Uterus (tissue), 2 donors: ENCODE results near the gene HIVEP3.

Source experiments
- POLR2A ChIP-seq, 2 donors: fragments of 450-650 bp; IDR thresholded peaks; one replicate each; pipeline ENCODE4 v1.6.1; 2016; ENCODE audit warnings: antibody characterized with exemption in 2 of 2, mild to moderate bottlenecking in 1 of 2, moderate library complexity in 1 of 2
- TF ChIP-seq, protein P1 (sequence below), 4 experiments: fragments of 200-600 bp in 2 of 4; fragments of 450-650 bp in 2 of 4; sonication (generic) in 2 of 4; IDR thresholded peaks; one replicate each; pipeline ENCODE4 v1.5.1; 2016 to 2019; ENCODE audit warnings: antibody characterized with exemption in 4 of 4, mild to moderate bottlenecking in 2 of 4, moderate library complexity in 1 of 4

DNA sequence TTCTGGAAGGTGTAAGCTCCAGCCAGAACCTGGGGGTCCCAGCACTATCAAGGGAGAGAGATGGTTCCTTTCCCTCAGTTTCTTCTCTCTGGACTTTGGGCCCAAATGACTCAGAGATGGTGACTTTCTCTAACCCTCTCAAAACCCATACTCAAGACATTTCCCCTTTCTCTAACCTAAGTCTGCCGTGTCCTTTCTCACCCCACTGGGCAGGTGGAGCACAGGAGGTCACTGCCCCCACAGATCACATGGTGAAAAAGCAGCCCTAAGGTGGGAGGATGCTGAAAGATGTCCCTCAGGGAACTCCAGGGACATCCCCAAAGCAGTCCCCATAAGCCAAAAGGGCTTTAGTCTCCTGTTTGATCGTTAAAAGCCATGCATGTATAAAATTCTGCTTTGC lies 173.7 kb downstream of the HIVEP3 start:
- TF ChIP-seq, protein P1, sequence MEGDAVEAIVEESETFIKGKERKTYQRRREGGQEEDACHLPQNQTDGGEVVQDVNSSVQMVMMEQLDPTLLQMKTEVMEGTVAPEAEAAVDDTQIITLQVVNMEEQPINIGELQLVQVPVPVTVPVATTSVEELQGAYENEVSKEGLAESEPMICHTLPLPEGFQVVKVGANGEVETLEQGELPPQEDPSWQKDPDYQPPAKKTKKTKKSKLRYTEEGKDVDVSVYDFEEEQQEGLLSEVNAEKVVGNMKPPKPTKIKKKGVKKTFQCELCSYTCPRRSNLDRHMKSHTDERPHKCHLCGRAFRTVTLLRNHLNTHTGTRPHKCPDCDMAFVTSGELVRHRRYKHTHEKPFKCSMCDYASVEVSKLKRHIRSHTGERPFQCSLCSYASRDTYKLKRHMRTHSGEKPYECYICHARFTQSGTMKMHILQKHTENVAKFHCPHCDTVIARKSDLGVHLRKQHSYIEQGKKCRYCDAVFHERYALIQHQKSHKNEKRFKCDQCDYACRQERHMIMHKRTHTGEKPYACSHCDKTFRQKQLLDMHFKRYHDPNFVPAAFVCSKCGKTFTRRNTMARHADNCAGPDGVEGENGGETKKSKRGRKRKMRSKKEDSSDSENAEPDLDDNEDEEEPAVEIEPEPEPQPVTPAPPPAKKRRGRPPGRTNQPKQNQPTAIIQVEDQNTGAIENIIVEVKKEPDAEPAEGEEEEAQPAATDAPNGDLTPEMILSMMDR (IDR thresholded peaks at IDR 0.05): no peak
- TF ChIP-seq POLR2A (IDR thresholded peaks at IDR 0.05): no peak
